C4-2B (cell line): Measurements from ENCODE around the gene TTC28.

Source experiments
- CTCF ChIP-seq: fragments of 450-650 bp; conservative IDR thresholded peaks from 2 replicates; pipeline ENCODE4 v1.5.1; 2017; ENCODE audit warnings: mild to moderate bottlenecking
- ZFX ChIP-seq: fragments of 450-650 bp; IDR thresholded peaks from 2 replicates; pipeline ENCODE4 v1.6.1; 2017

GRCh38 chr22:28426346-28427132, 253.1 kb downstream of the TTC28 start:
- TF ChIP-seq CTCF (no peak), ZFX (no peak)
